Activated naive CD8-positive, alpha-beta T cell treated with anti-CD3 and anti-CD28 coated beads, Interleukin-2, amount 50 U/mL, for 24 hours (primary cell): Measurements from ENCODE around the gene ANKRD34C.

Source experiments
- ATAC-seq: fragments of 150-1000 bp; cut with Tn5 transposase; one replicate; pipeline ENCODE4 v1.10.0; 2021
- DNase-seq: peaks from one replicate; pipeline ENCODE4 v3.0.0; 2021
- H3K27ac Mint-ChIP-seq: one replicate; pipeline ENCODE4 v1.8.0; 2021; ENCODE audit warnings: mild to moderate bottlenecking, mixed read lengths
- H3K27me3 Mint-ChIP-seq: one replicate; pipeline ENCODE4 v1.8.0; 2021; ENCODE audit warnings: mixed read lengths
- H3K36me3 Mint-ChIP-seq: one replicate; pipeline ENCODE4 v1.8.0; 2021; ENCODE audit warnings: low read depth, mixed read lengths
- H3K4me1 Mint-ChIP-seq: one replicate; pipeline ENCODE4 v1.8.0; 2021; ENCODE audit warnings: mixed read lengths
- H3K4me3 Mint-ChIP-seq: one replicate; pipeline ENCODE4 v1.8.0; 2021; ENCODE audit warnings: mild to moderate bottlenecking, moderate library complexity, mixed read lengths
- H3K9me3 Mint-ChIP-seq: one replicate; pipeline ENCODE4 v1.8.0; 2021; ENCODE audit warnings: mixed read lengths

ANKRD34C gene

DNA sequence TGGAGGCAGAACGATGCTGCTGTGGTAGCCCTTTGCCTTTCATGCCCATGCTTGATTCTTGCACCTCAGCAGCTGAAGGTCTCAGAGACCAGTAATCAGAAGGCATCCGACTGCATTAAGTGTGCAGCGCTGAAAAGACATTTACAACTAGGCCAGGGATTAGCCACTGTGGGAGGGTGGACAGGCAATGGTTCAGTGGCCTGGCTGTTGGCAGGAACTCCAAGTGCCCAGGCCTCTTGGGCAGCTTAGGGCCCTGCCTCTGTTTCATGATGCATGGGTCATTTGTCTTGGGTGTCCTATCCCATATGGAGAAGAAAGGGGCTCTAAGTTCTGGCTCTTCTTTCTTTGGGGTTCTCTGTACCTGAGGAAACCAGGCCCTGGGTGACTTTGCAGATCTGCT, 39.8 kb downstream of the ANKRD34C start:
- no peaks in the 10 kb centered on the region for H3K9me3 Mint-ChIP-seq
- no peak overlapping the region for H3K27ac Mint-ChIP-seq
- H3K27me3 Mint-ChIP-seq: no peaks in the 10 kb centered on the region
- H3K4me1 Mint-ChIP-seq: no peaks in the 10 kb centered on the region
- DNase-seq (no peak), ATAC-seq (no peak)
- H3K36me3 Mint-ChIP-seq: peaks cover 69% of the 10 kb centered on the region
- H3K4me3 Mint-ChIP-seq: no peak overlapping the region

- Mint-ChIP-seq H3K36me3 (peaks cover 68% of the 10 kb centered on the region), H3K4me3 (no peak overlapping the region), H3K27me3 (no peaks in the 10 kb centered on the region), H3K27ac (no peak overlapping the region), H3K9me3 (no peaks in the 10 kb centered on the region), H3K4me1 (no peaks in the 10 kb centered on the region)
- no peak for ATAC-seq
- DNase-seq: no peak
Observed at GRCh38 chr15:79322945-79323344, 40.4 kb downstream of the ANKRD34C start.

GRCh38 chr15:79329171-79329611, 46.7 kb downstream of the ANKRD34C start:
- Mint-ChIP-seq H3K27me3 (no peaks in the 10 kb centered on the region), H3K4me3 (no peak overlapping the region), H3K36me3 (peaks cover 24% of the 10 kb centered on the region), H3K9me3 (no peaks in the 10 kb centered on the region), H3K4me1 (peaks cover 2% of the 10 kb centered on the region), H3K27ac (no peak overlapping the region)
- peak; percentile 59 for ATAC-seq
- no peak for DNase-seq
